Kidney epithelial cell (primary cell): ENCODE results near the gene PJVK. TPM values are rescaled to one million over a fixed set of nuclear protein-coding genes. Genes with fewer than 3 reads are reported as not detected.

ENCODE experiments used
- DNase-seq: peaks from one replicate; pipeline ENCODE4 v3.0.0-alpha.2; 2010; ENCODE audit warnings: low read depth
- H3K27me3 ChIP-seq: 2 replicates; pipeline ENCODE4 v1.6.0; 2011; ENCODE audit warnings: low read length; ENCODE audit not compliant: control insufficient read depth, insufficient read depth
- H3K36me3 ChIP-seq: 2 replicates; pipeline ENCODE4 v1.5.1; 2011; ENCODE audit warnings: low read length; ENCODE audit not compliant: control insufficient read depth, insufficient read depth
- H3K4me3 ChIP-seq: 2 replicates; pipeline ENCODE4 v1.5.1; 2011; ENCODE audit warnings: low read depth, mild to moderate bottlenecking, control low read depth, low read length
- total RNA-seq: library from RNA; depleted of rRNA; stranded (reverse); fragments of >200 nt; gene quantifications from 2 replicates; pipeline ENCODE4 v1.2.3, GENCODE V29; 2015
- TF ChIP-seq, protein P1 (sequence below): IDR thresholded peaks from 2 replicates; pipeline ENCODE4 v1.5.1; 2011; ENCODE audit warnings: mild to moderate bottlenecking, moderate library complexity, low read length, control low read depth, inconsistent platforms; ENCODE audit not compliant: insufficient read depth, poor library complexity, severe bottlenecking

The PJVK gene
- total RNA-seq, 1 donor from 2014 or later: 2.7 TPM

DNA sequence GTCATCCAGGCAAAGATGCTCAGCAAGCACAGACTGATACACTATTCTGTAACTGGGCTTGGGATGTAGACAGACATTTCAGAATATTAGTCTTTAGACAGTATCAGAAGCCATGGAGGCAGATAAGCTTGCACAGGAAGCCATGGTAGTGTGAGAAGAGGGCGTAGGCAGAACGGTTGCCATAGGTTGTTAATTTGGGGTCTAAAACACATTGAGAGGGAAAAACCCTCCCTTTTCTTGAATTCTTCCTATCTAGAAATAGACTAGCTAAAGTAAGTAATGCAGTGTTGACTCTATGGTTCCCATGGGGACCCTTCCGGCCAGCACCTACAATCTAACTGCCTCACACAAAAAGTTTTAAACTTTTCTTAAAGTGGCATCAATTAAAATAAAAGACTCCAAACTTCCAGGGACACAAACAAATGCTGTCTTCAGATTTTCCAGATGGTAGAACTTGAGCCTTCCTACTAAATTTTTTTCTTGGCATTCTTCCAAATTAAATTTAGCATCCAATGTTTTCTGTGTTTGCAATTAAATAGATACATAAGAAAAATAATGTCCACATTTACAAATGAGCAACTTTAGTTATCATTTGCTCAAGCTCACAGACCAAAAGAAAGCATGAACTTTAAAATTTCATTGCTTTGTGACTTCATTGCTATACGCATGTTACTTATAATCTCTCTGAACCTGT, 2.1 kb upstream of the PJVK start:
- TF ChIP-seq, protein P1, sequence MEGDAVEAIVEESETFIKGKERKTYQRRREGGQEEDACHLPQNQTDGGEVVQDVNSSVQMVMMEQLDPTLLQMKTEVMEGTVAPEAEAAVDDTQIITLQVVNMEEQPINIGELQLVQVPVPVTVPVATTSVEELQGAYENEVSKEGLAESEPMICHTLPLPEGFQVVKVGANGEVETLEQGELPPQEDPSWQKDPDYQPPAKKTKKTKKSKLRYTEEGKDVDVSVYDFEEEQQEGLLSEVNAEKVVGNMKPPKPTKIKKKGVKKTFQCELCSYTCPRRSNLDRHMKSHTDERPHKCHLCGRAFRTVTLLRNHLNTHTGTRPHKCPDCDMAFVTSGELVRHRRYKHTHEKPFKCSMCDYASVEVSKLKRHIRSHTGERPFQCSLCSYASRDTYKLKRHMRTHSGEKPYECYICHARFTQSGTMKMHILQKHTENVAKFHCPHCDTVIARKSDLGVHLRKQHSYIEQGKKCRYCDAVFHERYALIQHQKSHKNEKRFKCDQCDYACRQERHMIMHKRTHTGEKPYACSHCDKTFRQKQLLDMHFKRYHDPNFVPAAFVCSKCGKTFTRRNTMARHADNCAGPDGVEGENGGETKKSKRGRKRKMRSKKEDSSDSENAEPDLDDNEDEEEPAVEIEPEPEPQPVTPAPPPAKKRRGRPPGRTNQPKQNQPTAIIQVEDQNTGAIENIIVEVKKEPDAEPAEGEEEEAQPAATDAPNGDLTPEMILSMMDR: no peak
- no peaks in the 10 kb centered on the region for H3K27me3 ChIP-seq
- no peaks in the 10 kb centered on the region for H3K36me3 ChIP-seq
- no peak for DNase-seq
- no peak overlapping the region for H3K4me3 ChIP-seq

DNA sequence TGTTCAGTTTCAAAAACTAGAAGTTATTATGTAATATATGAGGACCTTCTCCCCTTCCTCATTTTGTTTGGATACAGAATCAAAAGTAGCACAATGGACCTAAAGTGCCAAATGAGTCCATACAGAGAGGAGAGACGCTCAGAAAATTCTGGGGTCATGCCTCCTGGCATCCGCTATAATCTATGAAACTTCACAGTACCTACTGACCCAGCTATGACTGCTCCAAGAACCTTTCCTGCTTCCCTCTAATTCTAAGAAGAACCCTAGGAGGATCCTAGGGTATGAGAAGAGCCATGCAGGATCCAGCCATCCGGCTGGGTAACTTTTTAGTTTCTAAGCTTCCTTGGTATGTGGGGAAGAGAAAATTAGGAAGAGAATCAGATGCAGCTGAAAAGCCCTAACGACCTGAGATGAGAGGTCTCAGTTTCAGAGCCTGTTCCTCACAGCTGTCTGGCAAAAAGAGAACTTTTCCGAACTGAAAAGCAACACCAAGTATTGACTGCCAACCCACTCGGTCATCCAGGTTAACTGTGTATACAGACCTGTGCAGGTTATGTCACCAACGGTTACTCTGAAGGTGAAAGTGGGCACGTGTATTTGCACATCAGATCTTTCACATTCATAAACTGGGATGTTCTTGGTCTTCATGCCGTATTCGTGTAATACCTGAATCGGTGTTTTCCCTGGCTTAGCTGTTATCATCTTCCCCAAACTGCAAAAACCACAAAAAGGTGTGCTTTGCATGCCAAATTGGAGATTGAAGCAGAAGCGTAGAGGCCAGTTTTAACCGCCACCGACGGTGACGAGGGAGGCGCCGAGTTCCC, 1.3 kb upstream of the PJVK start:
- Histone ChIP-seq H3K4me3 (peak overlapping the region; percentile 94), H3K36me3 (no peaks in the 10 kb centered on the region), H3K27me3 (no peaks in the 10 kb centered on the region)
- TF ChIP-seq, protein P1: no peak
- no peak for DNase-seq

DNA sequence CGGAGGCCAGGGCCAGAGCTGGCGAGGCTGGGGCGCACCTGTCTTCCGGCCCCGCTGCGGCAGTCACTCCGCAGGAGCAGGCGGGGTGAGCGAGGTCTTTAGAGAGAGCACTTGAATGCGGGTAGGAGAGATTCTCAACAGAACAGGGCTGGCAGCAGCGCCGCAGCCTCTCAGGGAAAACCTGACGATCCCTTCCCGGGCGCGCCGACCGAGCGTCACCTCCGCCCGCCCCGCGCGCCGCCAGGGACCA, 729 bp upstream of the PJVK start:
- peak; percentile 21 for DNase-seq
- TF ChIP-seq, protein P1: no peak
- H3K36me3 ChIP-seq: no peaks in the 10 kb centered on the region
- no peaks in the 10 kb centered on the region for H3K27me3 ChIP-seq
- peak overlapping the region; percentile 94 for H3K4me3 ChIP-seq

DNA sequence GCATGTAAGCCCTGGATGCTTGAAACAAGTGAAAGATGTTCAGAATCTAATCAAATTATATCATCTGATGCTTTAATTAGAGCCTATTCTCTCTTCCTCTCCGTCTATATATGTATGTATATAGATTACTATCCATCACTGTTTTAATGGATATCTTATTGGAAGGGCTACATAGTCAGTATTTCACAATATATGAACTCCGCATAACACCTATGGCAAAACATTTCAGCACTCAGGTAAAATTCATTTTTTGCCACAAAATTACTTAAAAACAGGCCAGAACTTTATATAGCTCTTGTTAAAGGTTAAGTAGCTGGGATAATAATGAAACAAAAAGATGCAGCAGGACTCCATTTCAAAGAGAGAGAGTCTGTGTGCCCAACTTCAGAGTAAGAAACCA, 1.2 kb downstream of the PJVK start:
- Histone ChIP-seq H3K4me3 (no peak overlapping the region), H3K27me3 (no peaks in the 10 kb centered on the region), H3K36me3 (no peaks in the 10 kb centered on the region)
- TF ChIP-seq, protein P1: no peak
- DNase-seq: no peak

DNA sequence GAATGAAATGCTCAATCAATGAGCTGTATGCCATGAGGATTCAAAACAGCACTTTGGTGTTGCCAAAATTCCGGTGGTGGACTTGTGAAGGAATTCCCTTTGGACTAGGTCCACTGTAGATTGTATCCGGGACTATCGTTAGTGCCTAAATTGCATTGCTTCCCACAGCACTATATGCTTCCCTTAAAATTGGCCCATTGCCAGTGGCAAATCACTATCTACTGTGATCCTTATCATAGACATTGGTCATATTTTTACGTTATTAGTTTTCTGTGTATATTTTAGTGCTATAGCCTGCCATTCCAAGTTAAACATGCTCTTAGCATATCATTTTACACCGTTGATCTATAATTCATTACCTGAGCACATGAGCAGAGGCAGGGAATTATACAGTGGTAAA, 1.7 kb downstream of the PJVK start:
- no peak for DNase-seq
- TF ChIP-seq, protein P1: no peak
- Histone ChIP-seq H3K27me3 (no peaks in the 10 kb centered on the region), H3K36me3 (no peaks in the 10 kb centered on the region), H3K4me3 (no peak overlapping the region)
